OCI-LY3 (cell line): ENCODE results near the gene TBC1D25.

ENCODE experiments used
- H2AFZ ChIP-seq: fragments of 200-600, 300-600 bp; shearing (Covaris generic); 2 replicates; pipeline ENCODE4 v1.6.0; 2014; ENCODE audit warnings: antibody characterized with exemption, low read depth, low read length
- H3K27ac ChIP-seq: fragments of 200-600, 300-600 bp; sonication (generic); 2 replicates; pipeline ENCODE4 v1.5.1; 2014; ENCODE audit warnings: mild to moderate bottlenecking, low read length, moderate library complexity, mixed read lengths
- H3K27me3 ChIP-seq: fragments of 200-600, 300-600 bp; sonication (generic); 2 replicates; pipeline ENCODE4 v1.6.1; 2014; ENCODE audit warnings: low read depth, low read length, mixed read lengths
- H3K36me3 ChIP-seq: fragments of 200-600, 300-600 bp; sonication (generic); replicated peaks from 2 replicates; pipeline ENCODE3; 2014; ENCODE audit warnings: low read depth, low read length, mixed read lengths
- H3K4me1 ChIP-seq: fragments of 300-600, 200-600 bp; sonication (generic); 2 replicates; pipeline ENCODE4 v1.6.1; 2014; ENCODE audit warnings: low read length, mixed read lengths
- H3K4me2 ChIP-seq: fragments of 200-600, 300-600 bp; sonication (generic); 2 replicates; pipeline ENCODE4 v1.6.1; 2014; ENCODE audit warnings: low read length, mixed read lengths
- H3K4me3 ChIP-seq: fragments of 300-600, 200-600 bp; sonication (generic); 2 replicates; pipeline ENCODE4 v1.5.1; 2014; ENCODE audit warnings: antibody characterized with exemption, mild to moderate bottlenecking, low read length, moderate library complexity
- H3K79me2 ChIP-seq: fragments of 300-600, 200-600 bp; shearing (Covaris generic); 2 replicates; pipeline ENCODE4 v1.6.1; 2014; ENCODE audit warnings: mild to moderate bottlenecking, low read length, mixed read lengths
- H3K9ac ChIP-seq: fragments of 300-600, 200-600 bp; shearing (Covaris generic); 2 replicates; pipeline ENCODE4 v1.6.0; 2014; ENCODE audit warnings: mild to moderate bottlenecking, low read length, moderate library complexity
- H3K9me3 ChIP-seq: fragments of 200-600, 300-600 bp; shearing (Covaris generic); 2 replicates; pipeline ENCODE4 v1.6.1; 2014; ENCODE audit warnings: low read length, mixed read lengths; ENCODE audit not compliant: insufficient read depth
- H4K20me1 ChIP-seq: fragments of 200-600, 300-600 bp; sonication (generic); 2 replicates; pipeline ENCODE4 v1.6.1; 2016; ENCODE audit warnings: low read length, mixed read lengths; ENCODE audit not compliant: insufficient read depth
- EZH2phosphoT487 ChIP-seq: fragments of 200-600 bp; shearing (Covaris generic); IDR thresholded peaks from 2 replicates; pipeline ENCODE4 v1.6.1; 2018; ENCODE audit warnings: antibody characterized with exemption, mixed run types, low read depth
- TF ChIP-seq, protein P1 (sequence below): fragments of 200-600, 300-600 bp; sonication (generic); IDR thresholded peaks from 2 replicates; pipeline ENCODE4 v1.5.1; 2014; ENCODE audit warnings: antibody characterized with exemption, low read length, low read depth

The TBC1D25 gene

GRCh38 chrX:48533165-48533564, 6.3 kb upstream of the TBC1D25 start:
- H3K27me3 ChIP-seq, result no peaks in the 10 kb centered on the region
- no peak overlapping the region for H3K4me2 ChIP-seq
- H4K20me1 ChIP-seq, result no peaks in the 10 kb centered on the region
- H3K9ac ChIP-seq, result no peak overlapping the region
- H3K4me3 ChIP-seq, result no peak overlapping the region
- no peaks in the 10 kb centered on the region for H3K4me1 ChIP-seq
- no peaks in the 10 kb centered on the region for H3K9me3 ChIP-seq
- no peak overlapping the region for H2AFZ ChIP-seq
- H3K36me3 ChIP-seq, result peaks cover 8% of the 10 kb centered on the region
- no peak for TF ChIP-seq EZH2phosphoT487
- TF ChIP-seq, protein P1, sequence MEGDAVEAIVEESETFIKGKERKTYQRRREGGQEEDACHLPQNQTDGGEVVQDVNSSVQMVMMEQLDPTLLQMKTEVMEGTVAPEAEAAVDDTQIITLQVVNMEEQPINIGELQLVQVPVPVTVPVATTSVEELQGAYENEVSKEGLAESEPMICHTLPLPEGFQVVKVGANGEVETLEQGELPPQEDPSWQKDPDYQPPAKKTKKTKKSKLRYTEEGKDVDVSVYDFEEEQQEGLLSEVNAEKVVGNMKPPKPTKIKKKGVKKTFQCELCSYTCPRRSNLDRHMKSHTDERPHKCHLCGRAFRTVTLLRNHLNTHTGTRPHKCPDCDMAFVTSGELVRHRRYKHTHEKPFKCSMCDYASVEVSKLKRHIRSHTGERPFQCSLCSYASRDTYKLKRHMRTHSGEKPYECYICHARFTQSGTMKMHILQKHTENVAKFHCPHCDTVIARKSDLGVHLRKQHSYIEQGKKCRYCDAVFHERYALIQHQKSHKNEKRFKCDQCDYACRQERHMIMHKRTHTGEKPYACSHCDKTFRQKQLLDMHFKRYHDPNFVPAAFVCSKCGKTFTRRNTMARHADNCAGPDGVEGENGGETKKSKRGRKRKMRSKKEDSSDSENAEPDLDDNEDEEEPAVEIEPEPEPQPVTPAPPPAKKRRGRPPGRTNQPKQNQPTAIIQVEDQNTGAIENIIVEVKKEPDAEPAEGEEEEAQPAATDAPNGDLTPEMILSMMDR, result no peak
- no peaks in the 10 kb centered on the region for H3K79me2 ChIP-seq
- H3K27ac ChIP-seq, result no peak overlapping the region

- Histone ChIP-seq H3K36me3 (no peaks in the 10 kb centered on the region), H3K9me3 (no peaks in the 10 kb centered on the region), H2AFZ (peak overlapping the region; percentile 88), H3K27ac (0 out of 2 replicates have a peak overlapping the region, but pooled peaks have one; percentile 24), H3K79me2 (peaks cover 17% of the 10 kb centered on the region), H3K4me1 (peaks cover 12% of the 10 kb centered on the region), H3K4me3 (peak overlapping the region; percentile 99), H4K20me1 (peaks cover 8% of the 10 kb centered on the region; the same call in 1 of the 2 replicates), H3K27me3 (no peaks in the 10 kb centered on the region), H3K9ac (peak overlapping the region; percentile 24; the same call in 1 of the 2 replicates), H3K4me2 (peak overlapping the region; percentile 60)
- no peak for TF ChIP-seq EZH2phosphoT487
- TF ChIP-seq, protein P1, result no peak
Observed at GRCh38 chrX:48538641-48539344, 721 bp upstream of the TBC1D25 start.

DNA sequence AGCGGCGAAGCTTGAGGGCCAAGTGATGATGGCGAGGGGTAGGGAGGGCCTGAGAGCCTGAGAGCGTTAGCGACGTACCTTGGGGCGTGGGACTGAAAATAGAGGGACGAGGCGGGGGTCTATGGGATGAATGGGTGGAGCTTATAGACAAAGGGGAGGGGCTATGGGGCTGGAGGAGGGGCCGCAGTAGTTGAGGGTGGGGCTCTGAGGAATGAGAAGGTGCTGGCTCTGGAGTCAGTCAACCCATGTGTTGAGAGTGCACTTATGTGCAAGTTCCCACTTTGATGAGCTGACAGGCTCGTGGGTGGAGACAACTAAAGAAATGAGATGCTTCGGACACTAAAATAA, 488 bp downstream of the TBC1D25 start:
- peaks cover 4% of the 10 kb centered on the region for H3K36me3 ChIP-seq
- peaks cover 8% of the 10 kb centered on the region; the same call in 1 of the 2 replicates for H4K20me1 ChIP-seq
- H3K4me2 ChIP-seq, result peak overlapping the region; percentile 92
- H3K4me1 ChIP-seq, result peaks cover 12% of the 10 kb centered on the region
- peaks cover 17% of the 10 kb centered on the region for H3K79me2 ChIP-seq
- no peaks in the 10 kb centered on the region for H3K27me3 ChIP-seq
- peak overlapping the region; percentile 95 for H3K9ac ChIP-seq
- H3K4me3 ChIP-seq, result peak overlapping the region; percentile 99
- peak overlapping the region; percentile 59; the same call in 1 of the 2 replicates for H2AFZ ChIP-seq
- peak overlapping the region; percentile 76 for H3K27ac ChIP-seq
- no peaks in the 10 kb centered on the region for H3K9me3 ChIP-seq
- TF ChIP-seq EZH2phosphoT487, result no peak
- TF ChIP-seq, protein P1, result no peak

DNA sequence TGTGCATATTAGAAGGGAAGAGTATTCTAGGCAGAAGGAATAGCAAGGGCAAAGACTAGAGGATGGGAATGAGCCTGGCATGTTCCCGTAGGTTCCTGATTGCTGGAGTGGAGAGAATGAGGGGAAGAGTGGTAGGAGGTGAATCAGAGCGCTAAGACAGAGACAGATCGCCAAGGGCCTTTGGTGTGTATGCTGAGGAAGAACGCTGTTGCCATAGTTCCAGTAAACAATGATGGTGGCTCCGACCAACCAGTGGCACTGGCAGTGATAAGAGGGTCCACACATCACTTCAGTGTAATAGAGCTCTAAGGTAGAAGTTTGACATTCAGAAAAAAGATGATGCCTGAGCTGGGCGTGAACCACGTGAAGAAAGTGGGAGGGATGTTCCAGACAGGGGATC, 966 bp downstream of the TBC1D25 start:
- Histone ChIP-seq H3K79me2 (peaks cover 17% of the 10 kb centered on the region), H3K4me2 (peak overlapping the region; percentile 92), H3K36me3 (peaks cover 4% of the 10 kb centered on the region), H3K9me3 (no peaks in the 10 kb centered on the region), H3K9ac (peak overlapping the region; percentile 95), H3K27me3 (no peaks in the 10 kb centered on the region), H3K4me3 (peak overlapping the region; percentile 99), H3K4me1 (peaks cover 12% of the 10 kb centered on the region), H4K20me1 (peaks cover 8% of the 10 kb centered on the region; the same call in 1 of the 2 replicates), H3K27ac (no peak overlapping the region), H2AFZ (no peak overlapping the region)
- no peak for TF ChIP-seq EZH2phosphoT487
- TF ChIP-seq, protein P1, result no peak
